PC-3 (cell line): Measurements from ENCODE around the gene HNF4A. TPM values are rescaled to one million over a fixed set of nuclear protein-coding genes. Genes with fewer than 3 reads are reported as not detected.

Source experiments
- ATAC-seq: fragments of 200-7000 bp; cut with Tn5 transposase; 2 replicates; pipeline ENCODE4 v1.9.1; 2020; ENCODE audit warnings: mild to moderate bottlenecking, moderate library complexity
- BruUV-seq: library from RNA; stranded (reverse); fragments of 400-500 nt; replicated peaks from 2 replicates; lab custom pipeline; 2021; lab: Mats Ljungman, UMichigan
- CTCF ChIA-PET: fragments of 300-600 bp; sonication (Branson Sonifier 250); formaldehyde crosslinking; loops from one replicate; lab custom pipeline; 2022; ENCODE audit warnings: antibody characterized with exemption; lab: Charles Lee
- POLR2A ChIA-PET: fragments of 300-600 bp; sonication (Branson Sonifier 250); formaldehyde crosslinking; loops from one replicate; lab custom pipeline; 2022; ENCODE audit warnings: antibody characterized with exemption; ENCODE audit not compliant: unreplicated experiment; lab: Charles Lee
- DNase-seq: peaks from one replicate; pipeline ENCODE4 v3.0.0-alpha.2; 2015
- H2AFZ ChIP-seq: fragments of 300-600 bp; sonication (generic); 2 replicates; pipeline ENCODE4 v1.6.0; 2016; ENCODE audit warnings: antibody characterized with exemption, low read length
- H3F3A ChIP-seq: fragments of 300-600 bp; sonication (generic); one replicate; pipeline ENCODE4 v1.6.0; 2017; ENCODE audit warnings: antibody characterized with exemption, low read length, control low read depth, mild to moderate bottlenecking; ENCODE audit not compliant: unreplicated experiment
- H3K27ac ChIP-seq: fragments of 300-600 bp; sonication (generic); 2 replicates; pipeline ENCODE4 v1.5.1; 2016; ENCODE audit warnings: mild to moderate bottlenecking, low read length
- H3K27me3 ChIP-seq: fragments of 300-600 bp; sonication (generic); 2 replicates; pipeline ENCODE4 v1.6.1; 2016; ENCODE audit warnings: low read length, mixed read lengths
- H3K36me3 ChIP-seq: fragments of 300-600 bp; sonication (generic); 2 replicates; pipeline ENCODE4 v1.6.1; 2016; ENCODE audit warnings: low read depth, mixed run types, low read length, mixed read lengths
- H3K4me1 ChIP-seq: fragments of 300-600 bp; sonication (generic); 2 replicates; pipeline ENCODE4 v1.5.1; 2016; ENCODE audit warnings: low read length; ENCODE audit not compliant: insufficient read depth
- H3K4me2 ChIP-seq: fragments of 300-600 bp; sonication (generic); 2 replicates; pipeline ENCODE4 v1.6.0; 2016; ENCODE audit warnings: low read length
- H3K4me3 ChIP-seq: fragments of 300-600 bp; sonication (generic); 2 replicates; pipeline ENCODE4 v1.5.1; 2016; ENCODE audit warnings: mild to moderate bottlenecking, low read length, mixed read lengths
- H3K79me2 ChIP-seq: fragments of 300-600 bp; sonication (generic); 2 replicates; pipeline ENCODE4 v1.6.1; 2017; ENCODE audit warnings: low read length, mixed read lengths
- H3K9ac ChIP-seq: fragments of 300-600 bp; sonication (generic); 2 replicates; pipeline ENCODE4 v1.6.0; 2016; ENCODE audit warnings: mild to moderate bottlenecking, low read length
- H3K9me2 ChIP-seq: fragments of 300-600 bp; sonication (generic); replicated peaks from 2 replicates; pipeline ENCODE4 v1.6.1; 2016; ENCODE audit warnings: mixed run types, low read length, mixed read lengths
- H3K9me3 ChIP-seq: fragments of 300-600 bp; sonication (generic); 2 replicates; pipeline ENCODE4 v1.6.1; 2016; ENCODE audit warnings: low read length, mixed read lengths
- H4K20me1 ChIP-seq: fragments of 300-600 bp; sonication (generic); 2 replicates; pipeline ENCODE4 v1.6.1; 2016; ENCODE audit warnings: low read length, mixed read lengths
- CTCF ChIP-seq: fragments of 300-600 bp; sonication (generic); conservative IDR thresholded peaks from 2 replicates; pipeline ENCODE4 v1.5.1; 2017; ENCODE audit warnings: antibody characterized with exemption, low read depth, mild to moderate bottlenecking, low read length
- EZH2 ChIP-seq: fragments of 300-600 bp; sonication (generic); IDR thresholded peaks from one replicate; pipeline ENCODE4 v1.6.1; 2017; ENCODE audit warnings: antibody characterized with exemption, mild to moderate bottlenecking, low read length; ENCODE audit not compliant: unreplicated experiment
- EZH2phosphoT487 ChIP-seq: fragments of 300-600 bp; sonication (generic); IDR thresholded peaks from 2 replicates; pipeline ENCODE4 v1.6.1; 2018; ENCODE audit warnings: mild to moderate bottlenecking, antibody characterized with exemption, low read length, borderline replicate concordance
- intact Hi-C: fragments of 100-400 bp; cut with micrococcal nuclease; formaldehyde crosslinking; loops from 2 replicates; pipeline ENCODE4 v1.9.0; 2023
- total RNA-seq: library from RNA; depleted of rRNA; stranded (reverse); fragments of >200 nt; gene quantifications from 2 replicates; pipeline ENCODE4 v1.2.3, GENCODE V29; 2014

The HNF4A gene
- total RNA-seq, 1 experiment from 2014 or later = not detected

- intact Hi-C loops = no loop called here
- CTCF ChIA-PET = no interaction called here
- H3K27ac ChIP-seq = no peak overlapping the region
These were observed 38.9 kb downstream of the HNF4A start for GRCh38 chr20:44394452-44394701.

GRCh38 chr20:44394702-44395460 lies 39.4 kb downstream of the HNF4A start:
- Histone ChIP-seq H3F3A (no peaks in the 10 kb centered on the region), H4K20me1 (no peaks in the 10 kb centered on the region), H3K27me3 (no peaks in the 10 kb centered on the region), H2AFZ (no peak overlapping the region), H3K9me3 (no peaks in the 10 kb centered on the region), H3K4me1 (peaks cover 12% of the 10 kb centered on the region), H3K36me3 (no peaks in the 10 kb centered on the region), H3K79me2 (no peaks in the 10 kb centered on the region), H3K4me3 (no peak overlapping the region), H3K9me2 (no peaks in the 10 kb centered on the region), H3K9ac (no peak overlapping the region), H3K4me2 (no peak overlapping the region), H3K27ac (no peak overlapping the region)
- ATAC-seq = no peak
- ChIA-PET POLR2A (no interaction called here), CTCF (no interaction called here)
- DNase-seq = no peak
- no TSS peak for BruUV-seq
- intact Hi-C loops = no loop called here
- no peak for TF ChIP-seq CTCF
- no peak for TF ChIP-seq EZH2
- TF ChIP-seq EZH2phosphoT487 = no peak

More at GRCh38 chr20:44394452-44394701, 38.9 kb downstream of the HNF4A start:
- no peak for DNase-seq
- Histone ChIP-seq H3K9me3 (no peaks in the 10 kb centered on the region), H4K20me1 (no peaks in the 10 kb centered on the region), H3K4me3 (no peak overlapping the region), H3K79me2 (no peaks in the 10 kb centered on the region), H3K27me3 (no peaks in the 10 kb centered on the region), H3F3A (no peaks in the 10 kb centered on the region), H3K4me2 (no peak overlapping the region), H3K36me3 (no peaks in the 10 kb centered on the region), H3K4me1 (peaks cover 12% of the 10 kb centered on the region), H3K9me2 (no peaks in the 10 kb centered on the region), H2AFZ (no peak overlapping the region), H3K9ac (no peak overlapping the region)
- POLR2A ChIA-PET = no interaction called here
- no peak for ATAC-seq
- no TSS peak for BruUV-seq
- no peak for TF ChIP-seq CTCF
- no peak for TF ChIP-seq EZH2
- no peak for TF ChIP-seq EZH2phosphoT487

- POLR2A ChIA-PET = no interaction called here
- no peak overlapping the region for H3K9ac ChIP-seq
- no peak overlapping the region for H2AFZ ChIP-seq
- intact Hi-C loops = no loop called here
- no peaks in the 10 kb centered on the region for H3F3A ChIP-seq
- no peak for DNase-seq
- no peak overlapping the region for H3K27ac ChIP-seq
- no peak for ATAC-seq
- H3K27me3 ChIP-seq = no peaks in the 10 kb centered on the region
- no peak overlapping the region for H3K4me2 ChIP-seq
- CTCF ChIA-PET = no interaction called here
- no peaks in the 10 kb centered on the region for H3K9me3 ChIP-seq
- H3K79me2 ChIP-seq = no peaks in the 10 kb centered on the region
- H3K9me2 ChIP-seq = no peaks in the 10 kb centered on the region
- no peak overlapping the region for H3K4me3 ChIP-seq
- H3K36me3 ChIP-seq = no peaks in the 10 kb centered on the region
- H4K20me1 ChIP-seq = no peaks in the 10 kb centered on the region
- no TSS peak for BruUV-seq
- peaks cover 12% of the 10 kb centered on the region for H3K4me1 ChIP-seq
- TF ChIP-seq EZH2phosphoT487 = no peak
These were observed 40.2 kb downstream of the HNF4A start for GRCh38 chr20:44395461-44396340.
